Measurements from ENCODE around the gene JPH3.

JPH3 gene

DNA sequence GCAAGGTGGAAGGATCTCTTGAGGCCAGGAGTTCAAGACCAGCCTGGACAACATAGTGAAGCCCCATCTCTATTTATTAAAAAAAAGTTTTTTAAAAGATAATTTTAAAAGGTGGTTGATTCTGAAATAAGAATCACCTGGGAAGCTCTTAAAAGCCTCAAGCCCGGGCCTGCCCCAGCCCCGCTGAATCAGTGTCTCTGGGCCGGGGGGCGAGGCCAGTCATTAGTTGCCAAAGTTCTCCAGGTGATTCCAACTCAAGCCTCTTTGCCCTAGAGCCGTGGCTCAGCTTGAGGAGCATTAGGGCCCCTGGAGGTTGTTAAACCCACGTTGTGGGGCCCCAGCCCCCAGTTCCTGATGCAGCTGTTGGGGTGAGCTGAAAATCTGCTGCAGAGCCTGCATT is 24.6 kb downstream of the JPH3 start:
- no peak for DNase-seq (ENCODE audit: low read depth in 2 of 2)

DNA sequence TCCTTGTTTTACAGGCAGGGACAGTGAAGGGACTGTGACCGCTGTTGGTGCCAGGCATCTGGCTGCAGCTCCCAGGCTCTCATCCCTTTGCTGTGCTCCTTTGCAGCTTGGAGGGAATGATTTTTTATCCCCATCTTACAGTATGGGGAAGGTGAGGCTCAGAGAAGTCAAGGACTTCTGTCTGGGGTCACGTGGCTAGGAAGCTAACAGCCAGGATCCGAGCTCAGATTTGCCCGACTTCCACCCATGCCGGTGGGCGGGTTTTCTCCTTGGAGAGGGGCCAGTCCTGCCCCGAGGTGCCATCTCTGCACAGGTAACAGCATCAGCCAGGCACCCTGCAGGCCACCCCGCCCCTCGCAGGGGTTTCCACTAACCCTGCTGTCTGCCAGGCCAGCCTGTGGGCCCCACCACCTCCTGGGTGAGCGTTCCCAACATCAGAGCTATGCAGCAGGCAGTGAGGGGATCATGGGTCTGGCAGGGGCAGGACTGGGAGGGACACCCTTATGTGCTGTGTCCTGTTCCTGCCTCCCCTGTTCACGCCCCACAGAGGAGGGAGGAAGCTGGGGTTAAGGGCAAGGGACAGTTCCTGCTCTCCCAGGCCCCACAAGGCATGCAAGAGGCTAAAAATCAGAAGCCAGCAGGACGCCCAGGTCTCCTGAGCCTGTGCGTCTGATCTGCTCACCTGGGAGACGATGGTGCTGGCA is 25.4 kb downstream of the JPH3 start:
- DNase-seq (ENCODE audit: low read depth in 2 of 2): no peak

DNA sequence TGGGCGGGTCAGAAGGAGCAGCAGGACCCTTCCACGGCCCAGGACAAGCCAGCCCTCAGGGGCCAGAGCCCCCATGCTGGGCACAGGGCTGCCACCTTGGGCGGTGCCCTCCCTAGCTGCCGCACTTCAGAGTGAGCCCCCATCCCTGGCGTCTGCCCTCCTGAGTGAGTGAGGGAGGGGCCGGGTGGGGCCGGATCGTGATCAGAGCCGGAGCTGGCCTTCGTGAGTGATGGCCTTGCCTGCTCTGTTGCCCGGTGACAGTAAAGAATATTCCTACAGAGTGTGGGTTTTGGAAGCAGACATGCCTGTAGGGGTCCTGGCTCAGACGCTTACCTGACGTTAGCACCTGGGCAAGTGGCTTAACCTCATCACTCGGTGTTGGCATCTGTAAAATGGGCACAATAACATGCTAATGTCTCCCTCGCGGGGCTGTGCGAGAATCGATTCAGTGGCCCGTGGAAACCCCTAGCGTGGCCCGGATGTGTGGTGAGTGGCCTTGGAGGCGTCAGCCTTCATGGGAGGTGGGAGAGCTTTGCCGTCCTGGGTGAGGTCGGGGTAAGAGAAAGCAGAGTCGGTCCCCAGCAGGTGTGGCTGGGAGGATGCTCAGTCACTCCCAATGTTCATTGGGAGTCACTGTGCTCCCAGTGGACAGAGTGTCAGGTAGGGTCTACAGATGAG is 26.1 kb downstream of the JPH3 start:
- DNase-seq (ENCODE audit: low read depth in 2 of 2): no peak

DNA sequence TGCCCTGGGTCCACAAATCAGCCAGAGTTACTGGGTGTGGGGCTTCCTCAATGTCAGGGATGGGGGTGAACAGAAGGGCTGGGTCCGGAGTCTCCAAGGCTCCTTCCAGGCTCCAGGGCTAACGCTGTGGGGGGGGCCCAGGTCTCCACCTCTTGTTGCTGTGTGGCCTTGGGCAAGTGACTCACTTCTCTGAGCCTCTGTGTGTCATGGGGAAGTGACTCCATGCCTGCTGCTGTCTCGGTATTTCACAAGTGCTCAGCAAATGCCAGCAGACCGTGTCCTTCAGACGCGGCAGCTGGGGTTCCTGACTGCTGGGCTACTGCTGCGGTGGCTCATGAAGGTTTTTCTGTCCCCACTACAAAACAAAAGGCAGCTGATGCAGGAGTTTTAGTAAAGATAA is 26.6 kb downstream of the JPH3 start:
- DNase-seq (ENCODE audit: low read depth in 2 of 2): no peak

DNA sequence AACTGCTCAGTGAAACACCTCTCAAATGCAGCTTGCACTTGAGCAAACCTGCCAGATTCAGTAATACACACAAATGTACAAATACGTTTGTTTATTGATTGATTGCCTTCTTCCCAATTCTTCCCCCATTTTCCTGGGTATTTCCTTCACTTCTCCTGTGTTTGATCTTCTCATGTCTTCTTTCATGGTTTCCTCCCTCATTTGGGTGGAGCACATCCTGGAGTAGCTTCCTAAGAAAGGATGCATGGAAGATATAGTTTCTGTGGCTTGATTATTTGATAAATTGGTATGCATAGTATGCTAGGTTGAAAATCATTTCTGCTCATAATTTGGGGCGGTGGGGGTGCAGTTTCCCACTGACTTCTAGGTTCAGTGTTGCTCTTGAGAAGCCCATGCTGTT is 28.8 kb downstream of the JPH3 start:
- DNase-seq (ENCODE audit: low read depth in 2 of 2): no peak

DNA sequence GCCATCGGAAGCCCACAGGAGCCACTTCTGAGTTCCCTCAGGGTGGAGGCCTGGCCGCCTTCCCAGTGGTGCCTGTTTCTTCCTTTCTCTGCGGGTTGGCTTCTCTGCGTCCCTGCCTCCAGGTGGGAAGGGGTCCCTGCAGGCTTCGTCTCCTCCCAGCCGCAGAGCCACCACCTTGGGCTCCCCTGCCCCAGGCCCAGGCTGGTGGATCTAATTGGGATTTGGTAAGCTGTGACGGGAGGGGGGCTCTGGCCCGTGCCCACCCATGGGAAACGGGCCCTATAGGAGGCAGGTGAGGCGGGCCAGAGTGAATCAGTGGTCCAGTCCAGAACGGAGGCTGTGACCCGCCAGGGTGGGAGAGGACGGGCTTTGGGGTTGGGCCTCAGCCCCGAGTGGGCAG is 32.1 kb downstream of the JPH3 start:
- no peak for DNase-seq (ENCODE audit: low read depth in 2 of 2)

DNA sequence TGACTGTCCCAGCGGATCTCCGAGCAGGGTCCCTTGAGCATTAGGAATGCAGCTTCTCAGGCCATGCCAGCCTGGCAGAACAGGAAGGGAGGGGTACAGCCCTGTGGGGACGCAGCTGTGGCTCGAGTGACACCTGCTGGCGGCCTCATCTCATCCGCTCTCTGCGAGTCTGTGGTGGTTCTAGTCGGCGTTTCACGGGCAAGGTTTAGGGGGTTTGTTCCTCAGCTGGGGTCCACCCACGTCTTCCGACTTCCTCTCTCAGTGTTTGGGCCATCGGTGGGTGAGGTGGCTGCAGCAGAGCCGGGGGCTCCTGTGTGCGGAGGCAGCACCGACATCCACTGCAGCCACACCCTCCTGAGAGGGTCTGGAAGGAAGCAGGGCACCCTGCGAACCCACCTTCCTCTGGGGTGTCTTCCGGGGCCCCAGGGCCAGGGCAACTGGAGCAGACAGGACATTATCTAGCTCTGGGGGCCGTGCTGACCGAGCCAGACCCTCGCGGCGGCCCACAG is 33.3 kb downstream of the JPH3 start:
- DNase-seq (ENCODE audit: low read depth in 2 of 2): no peak

DNA sequence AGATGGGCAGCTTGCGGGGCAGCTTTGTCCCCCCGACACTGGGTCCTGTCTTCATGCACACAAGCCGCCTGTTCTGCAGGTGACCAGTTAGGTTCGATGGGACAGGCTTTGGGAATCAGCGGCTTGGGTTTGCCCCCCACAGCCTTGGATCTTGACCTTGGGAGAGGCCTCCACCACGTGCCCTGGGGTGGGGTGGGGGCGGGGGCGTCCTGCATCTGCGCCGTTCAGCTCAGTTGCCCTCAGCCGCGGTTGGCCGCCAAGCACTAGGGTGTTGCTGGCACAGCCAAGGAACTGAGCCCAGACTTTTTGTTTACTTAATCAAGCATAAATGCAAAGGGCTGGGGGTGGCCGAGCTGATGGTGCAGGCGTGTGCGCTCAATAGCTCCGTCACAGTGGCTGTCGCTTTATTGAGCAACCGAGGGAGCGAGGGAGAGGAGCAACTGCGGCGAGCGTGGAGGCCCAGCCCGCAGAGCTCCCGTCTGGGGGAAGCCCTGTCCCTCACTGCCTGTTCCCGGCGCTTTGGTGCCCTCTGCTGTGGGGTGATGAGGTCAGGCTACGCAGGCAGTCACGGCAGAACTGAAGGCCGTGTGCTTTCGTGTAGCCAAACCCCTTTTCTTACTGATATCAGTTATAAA is 33.9 kb downstream of the JPH3 start:
- peak; percentile 20 to 31 for DNase-seq (ENCODE audit: low read depth in 2 of 2)

DNA sequence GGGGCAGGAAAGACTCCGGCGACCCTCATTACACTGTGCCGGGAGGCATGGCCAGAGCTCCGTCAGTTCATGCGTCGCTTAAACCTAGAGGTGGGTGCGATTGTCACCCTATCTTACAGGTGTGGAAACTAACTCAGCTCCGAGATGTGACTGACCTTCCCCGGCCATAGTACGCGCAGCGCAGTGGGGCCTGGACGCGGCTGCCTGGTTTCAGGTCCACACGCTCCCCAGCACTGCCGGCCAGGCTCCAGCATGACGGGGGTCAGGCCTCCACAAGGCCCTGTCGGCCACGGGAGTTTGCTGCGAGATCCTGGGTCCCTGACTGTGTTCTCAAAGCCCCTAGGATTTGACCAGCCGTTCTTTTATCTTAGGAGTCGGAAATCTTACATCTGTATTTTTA is 34.4 kb downstream of the JPH3 start:
- DNase-seq (ENCODE audit: low read depth in 2 of 2): no peak

DNA sequence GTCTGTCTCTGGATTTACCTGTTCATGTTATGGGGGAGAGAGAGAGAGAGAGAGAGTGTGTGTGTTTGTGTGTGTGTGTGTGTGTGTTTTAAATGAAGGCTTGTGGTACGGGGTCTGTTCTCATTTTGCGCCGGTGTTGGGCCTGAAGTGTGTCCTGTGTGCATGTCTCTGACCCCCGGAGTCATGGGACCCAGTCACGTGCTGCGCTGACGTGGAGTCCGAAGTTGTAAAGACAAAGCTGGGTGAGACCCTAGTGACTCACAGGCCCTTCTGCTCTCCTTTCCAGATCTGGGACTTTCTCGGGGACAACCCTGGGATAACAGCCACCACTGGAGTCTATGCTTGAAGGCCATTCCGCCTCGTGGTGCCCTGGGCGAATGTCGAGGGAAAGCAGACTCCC is 35.0 kb downstream of the JPH3 start:
- no peak for DNase-seq (ENCODE audit: low read depth in 2 of 2)

DNA sequence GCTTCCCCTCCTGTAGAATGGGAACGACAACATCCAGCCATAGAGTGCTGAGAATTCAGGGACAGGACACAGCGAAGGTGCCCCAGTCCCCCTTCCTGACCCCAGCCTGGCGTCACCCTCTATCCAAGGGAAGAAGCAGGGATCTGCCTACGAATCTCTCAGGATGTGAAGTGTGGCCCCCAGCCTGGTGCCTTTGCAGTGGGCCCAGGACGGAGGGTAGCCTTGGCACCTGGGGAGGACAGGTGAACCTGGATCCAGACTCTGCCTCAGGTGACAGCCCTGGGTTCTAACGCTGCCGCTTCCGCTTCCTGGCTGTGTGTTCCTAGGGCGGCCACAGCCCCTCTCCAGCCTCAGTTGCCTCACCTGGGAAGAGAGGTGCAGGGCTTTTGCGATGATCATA is 36.4 kb downstream of the JPH3 start:
- no peak for DNase-seq (ENCODE audit: low read depth in 2 of 2)

DNA sequence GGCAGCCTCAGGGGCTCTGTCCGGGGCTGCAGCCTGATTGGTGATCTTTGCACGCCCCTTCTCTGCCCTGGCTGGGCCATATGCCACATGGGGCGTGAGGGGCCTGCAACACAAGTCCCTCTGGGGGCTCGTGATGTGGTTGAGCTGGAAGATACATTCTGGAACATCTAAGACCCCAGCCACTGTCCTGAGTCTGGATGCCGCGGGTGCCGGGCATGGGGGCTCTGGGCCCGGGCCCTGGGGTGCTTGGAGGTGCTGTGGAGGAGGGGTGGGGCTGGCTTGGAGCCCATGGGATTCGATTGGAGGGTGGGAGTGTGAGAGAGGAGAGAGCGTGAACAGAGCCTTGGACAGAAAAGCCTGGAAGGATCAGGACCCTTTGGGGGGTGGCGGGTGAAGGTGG is 39.4 kb downstream of the JPH3 start:
- no peak for DNase-seq (ENCODE audit: low read depth in 2 of 2)

DNA sequence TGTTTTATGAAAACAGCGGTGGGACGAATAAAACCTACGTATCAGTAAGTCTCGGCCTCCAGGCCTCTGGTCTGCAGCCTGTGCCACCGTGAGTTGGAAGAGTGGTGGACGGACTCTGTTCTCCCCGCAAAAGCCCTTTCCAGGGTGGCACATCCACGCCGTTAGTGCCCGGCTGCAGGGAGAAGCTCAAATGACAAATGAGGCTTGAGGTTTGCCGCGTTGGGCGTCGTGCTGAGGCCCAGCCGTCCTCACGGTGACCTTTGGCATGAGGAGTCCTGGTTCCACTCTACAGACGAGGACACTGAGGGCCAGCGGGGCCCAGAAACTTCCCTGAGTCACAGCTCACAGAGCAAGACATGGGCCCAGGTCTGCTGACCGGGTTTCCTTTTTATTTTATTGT is 40.2 kb downstream of the JPH3 start:
- no peak for DNase-seq (ENCODE audit: low read depth in 2 of 2)

DNA sequence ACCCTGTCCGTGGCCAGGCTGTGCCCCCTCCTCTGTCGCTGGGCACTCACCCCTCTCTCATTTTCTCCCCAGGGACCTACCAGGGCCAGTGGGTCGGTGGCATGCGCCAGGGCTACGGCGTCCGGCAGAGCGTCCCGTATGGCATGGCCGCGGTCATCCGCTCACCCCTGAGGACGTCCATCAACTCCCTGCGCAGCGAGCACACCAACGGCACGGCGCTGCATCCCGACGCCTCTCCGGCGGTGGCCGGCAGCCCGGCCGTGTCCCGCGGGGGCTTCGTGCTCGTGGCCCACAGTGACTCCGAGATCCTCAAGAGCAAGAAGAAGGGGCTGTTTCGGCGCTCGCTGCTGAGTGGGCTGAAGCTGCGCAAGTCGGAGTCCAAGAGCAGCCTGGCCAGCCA is 41.9 kb downstream of the JPH3 start:
- no peak for DNase-seq (ENCODE audit: low read depth in 2 of 2)

DNA sequence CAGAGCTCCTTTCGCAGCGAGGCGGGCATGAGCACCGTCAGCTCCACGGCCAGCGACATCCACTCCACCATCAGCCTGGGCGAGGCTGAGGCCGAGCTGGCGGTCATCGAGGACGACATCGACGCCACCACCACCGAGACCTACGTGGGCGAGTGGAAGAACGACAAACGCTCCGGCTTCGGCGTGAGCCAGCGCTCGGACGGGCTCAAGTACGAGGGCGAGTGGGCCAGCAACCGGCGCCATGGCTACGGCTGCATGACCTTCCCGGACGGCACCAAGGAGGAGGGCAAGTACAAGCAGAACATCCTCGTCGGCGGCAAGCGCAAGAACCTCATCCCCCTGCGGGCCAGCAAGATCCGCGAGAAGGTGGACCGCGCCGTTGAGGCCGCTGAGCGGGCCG is 42.3 kb downstream of the JPH3 start:
- no peak for DNase-seq (ENCODE audit: low read depth in 2 of 2)

DNA sequence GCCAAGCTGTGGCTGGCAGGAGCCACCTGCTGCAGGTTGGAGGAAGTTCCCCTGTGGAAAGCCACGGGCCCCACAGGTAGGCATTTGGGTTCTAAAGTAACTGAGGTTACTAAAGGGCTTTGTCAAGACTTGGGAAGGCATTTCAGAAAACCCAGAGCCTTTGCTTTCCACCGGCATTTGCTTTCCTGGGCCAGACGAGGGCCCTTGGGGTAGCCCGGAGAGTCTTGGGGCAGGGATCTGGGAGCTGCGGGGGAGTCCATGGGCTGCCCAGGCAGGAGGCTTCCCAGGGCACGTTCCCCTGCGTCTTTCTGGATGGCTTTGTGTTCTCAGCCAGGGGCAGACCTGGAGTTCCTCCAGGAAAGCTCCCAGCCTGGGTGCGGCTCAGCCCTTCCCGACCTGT is 43.5 kb downstream of the JPH3 start:
- DNase-seq (ENCODE audit: low read depth in 2 of 2): no peak

DNA sequence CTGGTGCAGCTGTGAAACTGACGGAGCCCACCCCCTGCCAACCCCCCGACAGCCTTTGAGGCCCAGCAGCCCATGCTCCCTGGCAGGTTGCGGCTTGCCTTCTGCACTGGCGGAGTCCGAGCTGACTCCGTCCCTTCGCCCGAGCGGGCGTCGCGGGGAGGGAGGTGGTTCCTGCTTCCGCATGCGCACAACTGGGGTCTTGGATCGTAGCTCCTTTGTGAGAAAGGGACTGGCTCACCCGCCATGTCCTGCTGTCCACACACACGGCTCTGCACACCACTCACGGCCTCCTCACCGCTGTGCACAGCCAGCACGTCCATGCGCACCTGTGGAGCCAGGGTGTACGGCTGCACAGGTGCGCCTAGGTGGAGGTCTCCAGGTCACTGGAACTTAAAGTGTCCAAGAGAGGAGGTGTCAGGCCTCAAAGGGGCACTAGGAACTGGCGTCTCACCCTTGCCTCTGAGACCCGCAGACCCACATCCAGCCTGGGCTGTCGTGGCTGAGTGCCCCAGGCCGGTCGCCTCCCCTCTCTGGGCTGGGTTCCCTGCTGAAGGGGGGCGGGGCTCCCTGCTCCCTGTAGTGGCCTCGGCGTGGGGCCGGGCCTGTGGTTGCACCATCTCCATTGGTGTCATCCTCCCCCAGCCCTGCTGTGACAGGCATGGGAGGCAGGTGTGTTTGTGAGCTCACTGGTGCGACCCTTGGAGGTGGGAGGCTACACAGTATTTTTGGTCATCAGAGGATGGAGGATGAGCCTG is 45.3 kb downstream of the JPH3 start:
- no peak for DNase-seq (ENCODE audit: low read depth in 2 of 2)

DNA sequence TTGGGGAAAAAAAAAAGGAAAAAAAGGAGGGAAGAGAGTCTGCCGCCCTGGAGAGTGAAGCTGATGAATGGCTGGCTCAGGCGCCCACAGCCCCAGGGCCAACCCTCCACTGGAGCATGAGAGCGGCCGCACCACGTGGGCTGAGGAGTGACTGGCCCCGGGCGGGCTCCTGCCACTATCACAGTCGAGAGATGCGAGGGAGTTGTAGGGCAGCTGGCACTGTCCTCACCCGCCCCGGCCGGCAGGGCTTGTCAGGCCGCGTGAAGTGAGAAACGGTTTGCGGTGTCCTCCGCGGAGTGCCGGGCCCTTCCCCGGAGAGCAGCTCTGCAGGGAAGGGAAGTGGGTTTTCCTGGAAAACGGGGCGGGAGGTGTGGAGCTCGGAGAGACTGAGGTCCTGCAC is 45.9 kb downstream of the JPH3 start:
- DNase-seq (ENCODE audit: low read depth in 2 of 2): no peak

DNA sequence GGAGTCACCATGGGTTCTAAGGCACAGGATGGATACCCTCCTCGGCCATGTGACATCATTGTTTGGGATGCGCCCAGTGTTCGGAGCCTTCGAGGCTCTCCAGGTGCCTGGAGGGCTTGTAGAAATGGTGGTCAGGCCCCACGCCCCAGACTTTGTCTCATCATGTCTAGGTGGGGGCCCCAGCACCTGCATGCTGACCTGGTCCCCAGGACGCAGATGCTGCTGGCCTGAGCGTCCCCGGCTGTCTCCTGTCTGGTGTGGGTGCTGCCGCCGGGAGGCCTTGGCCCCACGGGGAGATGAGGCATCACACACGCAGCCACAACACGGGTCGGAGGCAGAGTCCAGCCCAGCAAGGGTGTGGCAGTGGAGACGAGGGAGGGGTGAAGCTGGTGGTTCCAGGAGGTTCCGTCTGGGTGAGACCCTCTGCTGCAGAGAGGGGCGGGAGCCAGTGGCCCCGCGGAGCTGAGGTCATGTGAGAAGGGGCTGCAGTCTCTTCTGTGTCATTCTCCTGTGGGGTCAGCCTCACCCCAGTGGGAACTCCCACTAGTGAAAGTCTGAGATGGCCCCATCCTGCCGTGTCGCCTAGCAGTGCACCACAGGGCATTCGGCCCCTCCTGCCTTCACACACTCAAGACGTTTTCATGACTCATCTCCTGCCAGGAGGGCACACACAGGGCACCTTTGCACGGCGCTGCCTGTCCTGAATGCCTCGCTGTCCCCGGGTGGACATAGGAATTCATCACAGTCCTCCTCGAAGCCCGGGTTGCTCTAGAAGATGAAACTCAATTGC is 46.6 kb downstream of the JPH3 start:
- DNase-seq (ENCODE audit: low read depth in 2 of 2): no peak

DNA sequence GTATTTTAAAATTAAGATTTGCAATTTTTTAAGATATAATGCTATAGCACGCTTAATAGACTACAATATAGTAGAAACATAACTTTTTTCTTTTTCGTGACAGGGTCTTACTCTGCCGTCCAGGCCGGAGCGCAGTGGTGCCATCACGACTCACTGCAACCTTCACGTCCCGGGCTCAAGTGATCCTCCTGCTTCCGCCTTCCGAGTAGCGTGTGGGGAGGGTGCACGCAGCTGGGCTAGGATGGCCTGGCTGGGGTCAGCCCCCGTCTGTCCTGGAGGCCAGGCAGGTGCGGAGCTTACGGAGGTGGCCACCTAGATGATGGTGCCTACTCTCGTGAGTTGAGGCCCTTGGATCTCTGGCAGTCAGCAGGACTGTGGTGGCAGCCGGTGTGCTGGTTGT is 50.1 kb downstream of the JPH3 start:
- DNase-seq (ENCODE audit: low read depth in 2 of 2): no peak

DNA sequence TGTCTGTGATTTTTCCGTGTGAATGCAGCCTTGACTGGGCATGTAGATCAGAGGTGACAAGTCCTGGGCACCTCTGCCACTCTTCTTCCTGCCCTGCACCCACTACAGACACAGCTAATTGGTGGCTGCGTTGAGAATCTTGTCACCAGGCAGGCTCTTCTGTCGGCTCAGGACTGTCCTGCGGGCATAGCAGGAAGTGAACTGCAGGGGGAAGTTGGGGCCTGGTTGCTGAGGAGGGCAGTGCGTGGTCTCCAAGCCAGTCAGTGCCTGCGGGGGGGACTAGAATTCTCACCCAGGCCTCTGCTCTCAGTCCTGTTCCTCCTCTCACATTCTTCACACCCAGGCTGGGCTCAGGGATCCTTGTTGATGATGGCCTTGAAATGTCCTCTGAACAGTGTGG is 50.5 kb downstream of the JPH3 start:
- DNase-seq (ENCODE audit: low read depth in 2 of 2): no peak

DNA sequence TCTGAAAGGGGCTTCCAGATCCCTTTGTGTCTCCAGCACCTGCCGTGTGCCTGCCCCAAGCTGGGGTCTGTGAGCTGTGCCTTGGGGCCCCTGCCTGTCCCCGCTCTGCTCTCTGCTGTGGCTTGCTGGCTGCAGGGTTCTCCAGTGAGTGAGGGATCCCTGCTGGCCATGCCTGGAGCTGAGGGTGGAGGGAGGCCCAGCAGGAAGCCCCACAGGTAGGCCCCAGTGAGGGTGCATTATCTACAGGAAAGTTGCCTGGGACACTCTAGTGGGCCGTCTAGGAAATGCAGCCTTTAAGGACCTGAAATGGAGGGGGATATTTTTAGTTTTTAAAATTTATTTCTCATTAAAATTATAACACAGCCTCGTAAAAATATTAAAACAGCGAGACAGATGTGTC is 50.9 kb downstream of the JPH3 start:
- no peak for DNase-seq (ENCODE audit: low read depth in 2 of 2)

All from fibroblast of skin of left biceps (primary cell).